Spleen (tissue), 11 donors: ENCODE results near the gene PCAT7. TPM values are rescaled to one million over a fixed set of nuclear protein-coding genes. Genes with fewer than 3 reads are reported as not detected.

Source experiments
- DNase-seq: peaks from one replicate; pipeline ENCODE4 v3.0.0-alpha.2; 2020
- H3K27ac ChIP-seq, 8 donors: fragments of 200-600 bp; sonication (generic) in 7 of 8; 1 replicate in 4 of 8; 2 replicates in 4 of 8; pipeline versions ENCODE4 v1.5.0 to v1.8.0; 2016 to 2021; ENCODE audit warnings: inconsistent platforms in 4 of 8, mild to moderate bottlenecking in 4 of 8, moderate library complexity in 1 of 8
- H3K27me3 ChIP-seq, 7 donors: fragments of 200-600 bp; sonication (generic) in 6 of 7; replicated peaks in 1 of 7; 1 replicate in 4 of 7; 2 replicates in 3 of 7; pipeline versions ENCODE4 v1.5.0 to v1.8.0; 2016 to 2021; ENCODE audit warnings: inconsistent platforms in 3 of 7, mild to moderate bottlenecking in 1 of 7
- H3K36me3 ChIP-seq, 6 donors: fragments of 200-600 bp; sonication (generic) in 5 of 6; 1 replicate in 4 of 6; 2 replicates in 2 of 6; pipeline versions ENCODE4 v1.5.0 to v1.8.0; 2016 to 2021; ENCODE audit warnings: inconsistent platforms in 2 of 6
- H3K4me1 ChIP-seq, 6 donors: fragments of 200-600 bp; sonication (generic) in 5 of 6; 1 replicate in 3 of 6; 2 replicates in 3 of 6; pipeline versions ENCODE4 v1.5.0 to v1.8.0; 2016 to 2021; ENCODE audit warnings: inconsistent platforms in 3 of 6
- H3K4me3 ChIP-seq, 8 donors: fragments of 200-600 bp; sonication (generic) in 7 of 8; 1 replicate in 4 of 8; 2 replicates in 4 of 8; pipeline versions ENCODE4 v1.5.0 to v1.8.0; 2016 to 2021; ENCODE audit warnings: inconsistent platforms in 4 of 8, mild to moderate bottlenecking in 4 of 8, moderate library complexity in 2 of 8
- H3K9me3 ChIP-seq, 8 donors: fragments of 200-600 bp; sonication (generic) in 7 of 8; 1 replicate in 4 of 8; 2 replicates in 4 of 8; pipeline versions ENCODE4 v1.5.0 to v1.8.0; 2016 to 2021; ENCODE audit warnings: inconsistent platforms in 4 of 8
- CTCF ChIP-seq, 11 experiments: fragments of 200-600 bp in 7 of 11; fragments of 450-650 bp in 4 of 11; sonication (generic) in 4 of 11; IDR thresholded peaks in 8 of 11; conservative IDR thresholded peaks in 3 of 11; 1 replicate in 7 of 11; 2 replicates in 4 of 11; pipeline versions ENCODE4 v1.4.0 to v1.8.0; 2016 to 2021; ENCODE audit warnings: antibody characterized with exemption in 11 of 11, inconsistent platforms in 4 of 11, mild to moderate bottlenecking in 1 of 11
- POLR2A ChIP-seq, 3 donors: fragments of 450-650 bp; IDR thresholded peaks; one replicate each; pipeline ENCODE4 v1.5.1; 2017; ENCODE audit warnings: antibody characterized with exemption in 3 of 3, mild to moderate bottlenecking in 1 of 3
- POLR2AphosphoS5 ChIP-seq, 3 donors: sonication (generic); formaldehyde crosslinking; IDR thresholded peaks; one replicate each; pipeline ENCODE4 v1.5.1; 2017; ENCODE audit warnings: antibody characterized with exemption in 3 of 3
- WGBS, 5 donors: extraction: QIAGEN DNeasy Blood & Tissue Kit in 3 of 5; methylation state at CpG; one replicate each; pipeline versions ENCODE4 v1.1.5 to v1.1.7; 2013 to 2018; 5-methylcytosine and 5-hydroxymethylcytosine counted together
- intact Hi-C: fragments of 100-400 bp; cut with DNase I; formaldehyde crosslinking; loops from one replicate; pipeline ENCODE4 v1.15.0; 2023; ENCODE audit warnings: low total_unique reads
- polyA plus RNA-seq, 3 donors: library from polyadenylated mRNA; stranded (reverse); fragments of 200-250 nt; gene quantifications; one replicate each; pipeline ENCODE4 v1.2.1, GENCODE V29; 2013
- small RNA-seq, 4 donors: library from RNA; depleted of rRNA; stranded (forward); fragments of <200 nt; gene quantifications; one replicate each; pipeline ENCODE3, GENCODE V24; 2016
- total RNA-seq, 7 donors: library from RNA; depleted of rRNA in 3 of 7; stranded (reverse); fragments of >200 nt in 3 of 7; fragmentation: NEBNext Ultra II Directional in 4 of 7; extraction: Animal tissue kit (Norgen Biotek cat#: 25700) in 4 of 7; gene quantifications; one replicate each; pipeline versions ENCODE4 v1.1.0 to v1.2.1, GENCODE V29; 2016 to 2021
- donor health status: healthy with polysubstance abuse.
- donor health status: DM: no; HTN: no; CAD: no; lungs with moderate emphysema.
- donor health status: DM: no; HTN: no; CAD: no.
- donor health status: Bipolar disorder and iron deficiency.
- donor health status: healthy.
- donor health status: DM: no; HTN: no; CAD: no.
- donor health status: DM: yes; HTN: yes; CAD: no.

The PCAT7 gene
- total and polyA plus RNA-seq, 10 donors: 0.03 to 0.05 TPM; not detected in 8

- TF ChIP-seq POLR2A (IDR thresholded peaks at IDR 0.05): no peak
- no peak for TF ChIP-seq CTCF (IDR thresholded peaks at IDR 0.05 in 8 of 11, conservative IDR thresholded peaks at IDR 0.05 in 3 of 11)
- no peak for TF ChIP-seq POLR2AphosphoS5 (IDR thresholded peaks at IDR 0.05)
Measured at GRCh38 chr9:94619026-94619425, 64.1 kb downstream of the PCAT7 start.

More at GRCh38 chr9:94619026-94619425, 64.1 kb downstream of the PCAT7 start:
- Histone ChIP-seq H3K36me3 (no peaks in the 10 kb centered on the region), H3K27ac (no peak overlapping the region), H3K9me3 (no peaks in the 10 kb centered on the region), H3K27me3 (peaks cover 0 to 3% (median 0%) of the 10 kb centered on the region in 7 donors), H3K4me3 (no peak overlapping the region), H3K4me1 (no peaks in the 10 kb centered on the region)
- 57 to 78% (median 71%) methylated on average over 4 of the region's 4 CpGs for WGBS, 5 donors
- intact Hi-C loops: no loop called here
- no peak for DNase-seq

Small RNA genes within 50 kb of the gene (small RNA-seq; reads per million reads assigned to genes)
- 0 reads per million in 4 donors for gene RNU6-669P

Other genes with a start within 250 kb of the PCAT7 start
- not detected for gene NUTM2F, start 226.4 kb upstream of the PCAT7 start, total RNA-seq
- not detected for gene NUTM2F, start 226.4 kb upstream of the PCAT7 start, polyA plus RNA-seq
- gene FBP2, start 38.7 kb downstream of the PCAT7 start, total RNA-seq: not detected
- under 1 TPM in 2 of 3 donors, not detected in 1; 0.06 to 0.50 TPM for gene FBP2, start 38.7 kb downstream of the PCAT7 start, polyA plus RNA-seq
- gene FBP1, start 84.4 kb downstream of the PCAT7 start, total RNA-seq: 10 to 100 TPM in 6 of 7 donors, 1 to 10 TPM in 1; 9.4 to 22.3 (median 14.1) TPM
- 10 to 100 TPM in 1 of 3 donors, 1 to 10 TPM in 2; 7.9 to 57.4 (median 9.8) TPM for gene FBP1, start 84.4 kb downstream of the PCAT7 start, polyA plus RNA-seq
- 10 to 100 TPM; 41.0 to 86.1 (median 63.7) TPM for gene AOPEP, start 171.6 kb downstream of the PCAT7 start, total RNA-seq
- 10 to 100 TPM; 14.8 to 29.5 (median 17.2) TPM for gene AOPEP, start 171.6 kb downstream of the PCAT7 start, polyA plus RNA-seq